Thyroid gland (tissue), 4 donors: ENCODE results near the gene C11orf98. TPM values are rescaled to one million over a fixed set of nuclear protein-coding genes. Genes with fewer than 3 reads are reported as not detected.
"Not testable (repeated sequence)": the region's sequence is repeated elsewhere in the genome, so short reads cannot be mapped to it uniquely, and the experiment has no call there.

ENCODE experiments used
- DNase-seq, 2 donors: peaks; one replicate each; pipeline ENCODE4 v3.0.0-alpha.2; 2019
- H3K27ac ChIP-seq, 3 donors: fragments of 200-600 bp; sonication (generic); 1 replicate in 2 of 3; 2 replicates in 1 of 3; pipeline ENCODE4 v1.5.1; 2016 to 2019; ENCODE audit warnings: mild to moderate bottlenecking in 1 of 3, moderate library complexity in 1 of 3
- H3K27me3 ChIP-seq: fragments of 200-600 bp; sonication (generic); one replicate; pipeline ENCODE4 v1.5.1; 2019
- H3K36me3 ChIP-seq, 2 donors: fragments of 200-600 bp; sonication (generic); one replicate each; pipeline ENCODE4 v1.5.1; 2016 to 2019
- H3K4me1 ChIP-seq, 2 donors: fragments of 200-600 bp; sonication (generic); one replicate each; pipeline ENCODE4 v1.5.1; 2017 to 2019
- H3K4me3 ChIP-seq, 3 donors: fragments of 200-600 bp; sonication (generic); replicated peaks in 1 of 3; 1 replicate in 2 of 3; 2 replicates in 1 of 3; pipeline ENCODE4 v1.5.1; 2016; ENCODE audit warnings: mild to moderate bottlenecking in 1 of 3
- H3K9me3 ChIP-seq: fragments of 200-600 bp; sonication (generic); one replicate; pipeline ENCODE4 v1.5.1; 2017
- CTCF ChIP-seq, 6 experiments: fragments of 200-600 bp in 3 of 6; fragments of 450-650 bp in 3 of 6; sonication (generic) in 3 of 6; IDR thresholded peaks; one replicate each; pipeline ENCODE4 v1.5.1; 2016 to 2019; ENCODE audit warnings: antibody characterized with exemption in 6 of 6, mild to moderate bottlenecking in 2 of 6, inconsistent platforms in 1 of 6, moderate library complexity in 1 of 6
- POLR2A ChIP-seq, 2 donors: fragments of 450-650 bp; IDR thresholded peaks; one replicate each; pipeline ENCODE4 v1.6.1; 2017; ENCODE audit warnings: antibody characterized with exemption in 2 of 2, mild to moderate bottlenecking in 2 of 2, moderate library complexity in 1 of 2
- WGBS, 2 donors: methylation state at CpG; one replicate each; pipeline ENCODE4 v1.1.5; 2017; 5-methylcytosine and 5-hydroxymethylcytosine counted together
- intact Hi-C: fragments of 100-400 bp; cut with DNase I; formaldehyde crosslinking; loops from one replicate; pipeline ENCODE4 v1.15.1; 2023
- total RNA-seq, 4 donors: library from RNA; depleted of rRNA; stranded (reverse); fragments of >200 nt; gene quantifications; one replicate each; pipeline ENCODE4 v1.2.3, GENCODE V29; 2016

C11orf98 gene
- total RNA-seq, 4 donors from 2014 or later: 24.1 to 34.5 (median 29.6) TPM

DNA sequence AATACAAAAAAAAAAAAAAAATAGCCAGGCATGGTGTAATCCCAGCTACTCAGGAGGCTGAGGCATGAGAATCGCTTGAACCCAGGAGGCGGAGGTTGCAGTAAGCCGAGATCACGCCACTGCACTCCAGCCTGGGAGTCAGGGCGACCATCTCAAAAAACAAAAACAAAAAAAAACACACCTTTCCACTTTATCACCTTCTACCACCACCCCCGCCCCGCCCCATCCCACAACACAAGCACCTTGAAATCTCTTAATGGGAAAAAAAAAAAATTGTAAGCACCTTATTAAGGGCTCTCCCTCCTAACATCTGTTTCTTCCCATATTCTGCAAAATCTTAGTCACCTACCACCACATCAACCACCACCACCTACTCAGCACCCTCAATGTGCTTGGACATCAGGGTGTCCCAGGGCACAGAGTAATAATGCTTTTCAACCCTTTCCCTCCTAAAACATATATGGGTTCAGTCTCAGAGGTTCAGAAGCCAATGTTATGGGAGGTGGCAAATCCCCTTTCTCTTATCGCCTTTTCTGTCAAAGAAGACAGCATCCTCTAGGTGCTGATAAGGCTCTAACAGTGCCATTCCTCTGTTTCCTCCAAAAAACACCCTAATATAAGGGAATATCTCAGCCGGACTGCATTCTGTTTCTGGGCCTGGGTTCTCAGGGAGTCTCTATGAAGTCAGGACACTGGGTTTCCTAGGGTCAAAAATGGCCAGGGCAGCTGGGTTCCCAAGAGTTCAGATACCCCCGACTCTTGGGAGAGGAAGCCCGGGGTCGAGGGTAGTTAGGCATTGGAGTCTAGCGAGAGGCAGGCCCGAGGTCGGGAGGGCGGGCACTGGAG lies 12.6 kb downstream of the C11orf98 start:
- no peak for DNase-seq
- H3K4me1 ChIP-seq: peaks cover 6 to 11% of the 10 kb centered on the region in 2 donors
- intact Hi-C loops: no loop called here
- H3K9me3 ChIP-seq: no peaks in the 10 kb centered on the region
- peaks cover 0 to 16% of the 10 kb centered on the region in 2 donors for H3K36me3 ChIP-seq
- no peaks in the 10 kb centered on the region for H3K27me3 ChIP-seq
- peak overlapping the region; percentile 46 to 61 (median 60) for H3K4me3 ChIP-seq
- peak overlapping the region; percentile 69 to 77 (median 76) for H3K27ac ChIP-seq
- 46 to 66% methylated on average over 9 to 12 of the region's 16 CpGs for WGBS, 2 donors
- TF ChIP-seq CTCF (IDR thresholded peaks at IDR 0.05) (no peak), POLR2A (IDR thresholded peaks at IDR 0.05) (no peak)

GRCh38 chr11:62650283-62650682 lies 14.7 kb downstream of the C11orf98 start:
- DNase-seq, H3K4me3 ChIP-seq, H3K27ac ChIP-seq, H3K9me3 ChIP-seq, H3K27me3 ChIP-seq, intact Hi-C loops: not testable (repeated sequence)
- Histone ChIP-seq H3K36me3 (peaks cover 0 to 16% of the 10 kb centered on the region in 2 donors), H3K4me1 (peaks cover 16 to 18% of the 10 kb centered on the region in 2 donors)
- WGBS, 2 donors: 96 to 97% methylated on average over 12 of the region's 12 CpGs

GRCh38 chr11:62649486-62649885 lies 15.5 kb downstream of the C11orf98 start:
- Histone ChIP-seq H3K27ac (no peak overlapping the region), H3K4me1 (peaks cover 19 to 22% of the 10 kb centered on the region in 2 donors), H3K4me3 (no peak overlapping the region), H3K36me3 (peaks cover 0 to 16% of the 10 kb centered on the region in 2 donors), H3K27me3 (no peaks in the 10 kb centered on the region), H3K9me3 (no peaks in the 10 kb centered on the region)
- intact Hi-C loops: no loop called here
- no peak for TF ChIP-seq CTCF (IDR thresholded peaks at IDR 0.05)
- TF ChIP-seq POLR2A (IDR thresholded peaks at IDR 0.05): no peak
- WGBS, 2 donors: 93% methylated on average over 11 of the region's 11 CpGs
- DNase-seq: no peak

GRCh38 chr11:62648967-62649364 lies 16.0 kb downstream of the C11orf98 start:
- no peak for DNase-seq
- Histone ChIP-seq H3K27ac (no peak overlapping the region), H3K27me3 (no peaks in the 10 kb centered on the region), H3K36me3 (peaks cover 0 to 18% of the 10 kb centered on the region in 2 donors), H3K4me1 (peaks cover 19 to 22% of the 10 kb centered on the region in 2 donors), H3K9me3 (no peaks in the 10 kb centered on the region), H3K4me3 (no peak overlapping the region)
- intact Hi-C loops: no loop called here
- 92 to 93% methylated on average over 11 of the region's 11 CpGs for WGBS, 2 donors
- no peak for TF ChIP-seq POLR2A (IDR thresholded peaks at IDR 0.05)

GRCh38 chr11:62648185-62648966 lies 16.6 kb downstream of the C11orf98 start:
- Histone ChIP-seq H3K9me3 (no peaks in the 10 kb centered on the region), H3K27me3 (no peaks in the 10 kb centered on the region), H3K4me1 (peaks cover 19 to 22% of the 10 kb centered on the region in 2 donors), H3K27ac (no peak overlapping the region), H3K4me3 (no peak overlapping the region), H3K36me3 (peaks cover under 1 to 18% of the 10 kb centered on the region in 2 donors)
- TF ChIP-seq CTCF (IDR thresholded peaks at IDR 0.05) (no peak), POLR2A (IDR thresholded peaks at IDR 0.05) (no peak)
- WGBS, 2 donors: 91 to 95% methylated on average over 18 to 19 of the region's 24 CpGs
- DNase-seq: no peak
- intact Hi-C loops: no loop called here
